Mesendoderm (in vitro differentiated cells): ENCODE data around the gene TP63.

Experiments used
- DNase-seq: peaks from one replicate; pipeline ENCODE4 v3.0.0; 2013
- H2AK5ac ChIP-seq: 2 replicates; pipeline ENCODE4 v1.6.1; 2013; ENCODE audit warnings: low read length, inconsistent platforms
- H2BK120ac ChIP-seq: 2 replicates; pipeline ENCODE4 v1.6.1; 2013; ENCODE audit warnings: low read depth, mild to moderate bottlenecking, low read length, moderate library complexity, mixed read lengths
- H2BK15ac ChIP-seq: replicated peaks from 2 replicates; pipeline ENCODE4 v1.6.1; 2013; ENCODE audit warnings: low read depth, mild to moderate bottlenecking, moderate library complexity
- H2BK5ac ChIP-seq: 2 replicates; pipeline ENCODE4 v1.6.1; 2013; ENCODE audit warnings: low read length, inconsistent platforms
- H3K18ac ChIP-seq: 2 replicates; pipeline ENCODE4 v1.6.1; 2013; ENCODE audit warnings: mild to moderate bottlenecking, low read length, mixed read lengths
- H3K23ac ChIP-seq: one replicate; pipeline ENCODE4 v1.6.1; 2013; ENCODE audit warnings: low read length
- H3K27ac ChIP-seq: 2 replicates; pipeline ENCODE4 v1.5.1; 2013; ENCODE audit warnings: low read depth, mild to moderate bottlenecking, inconsistent platforms, low read length, moderate library complexity
- H3K27me3 ChIP-seq: 2 replicates; pipeline ENCODE4 v1.6.1; 2013; ENCODE audit warnings: low read length, control low read depth, mild to moderate bottlenecking, inconsistent platforms; ENCODE audit not compliant: insufficient read depth, poor library complexity
- H3K36me3 ChIP-seq: 2 replicates; pipeline ENCODE4 v1.6.1; 2013; ENCODE audit warnings: low read length, inconsistent platforms; ENCODE audit not compliant: control insufficient read depth, insufficient read depth
- H3K4ac ChIP-seq: one replicate; pipeline ENCODE4 v1.6.1; 2013; ENCODE audit warnings: low read depth, mild to moderate bottlenecking, low read length, moderate library complexity
- H3K4me1 ChIP-seq: 2 replicates; pipeline ENCODE4 v1.6.1; 2013; ENCODE audit warnings: low read depth, low read length, inconsistent platforms; ENCODE audit not compliant: control insufficient read depth
- H3K4me2 ChIP-seq: 2 replicates; pipeline ENCODE4 v1.6.1; 2013; ENCODE audit warnings: low read length
- H3K4me3 ChIP-seq: 2 replicates; pipeline ENCODE4 v1.5.1; 2013; ENCODE audit warnings: mild to moderate bottlenecking, low read length
- H3K56ac ChIP-seq: one replicate; pipeline ENCODE4 v1.6.1; 2013; ENCODE audit warnings: low read length
- H3K79me1 ChIP-seq: 2 replicates; pipeline ENCODE4 v1.6.1; 2013; ENCODE audit warnings: low read length, inconsistent platforms
- H3K79me2 ChIP-seq: 2 replicates; pipeline ENCODE4 v1.6.1; 2013; ENCODE audit warnings: mild to moderate bottlenecking, low read length; ENCODE audit not compliant: control insufficient read depth, insufficient read depth
- H3K9ac ChIP-seq: 2 replicates; pipeline ENCODE4 v1.6.1; 2013; ENCODE audit warnings: low read length, inconsistent platforms
- H4K5ac ChIP-seq: one replicate; pipeline ENCODE4 v1.6.1; 2013; ENCODE audit warnings: low read length
- H4K8ac ChIP-seq: one replicate; pipeline ENCODE4 v1.6.1; 2013; ENCODE audit warnings: low read depth, mild to moderate bottlenecking, control low read depth, low read length, moderate library complexity
- WGBS: extraction: QIAGEN DNeasy Blood & Tissue Kit; methylation state at CpG from one replicate; pipeline ENCODE4 v1.1.7; 2013; ENCODE audit warnings: low lambda C conversion rate, missing lambda C conversion rate; ENCODE audit not compliant: insufficient coverage; ENCODE audit errors: extremely low coverage; 5-methylcytosine and 5-hydroxymethylcytosine counted together

Gene TP63

GRCh38 chr3:189734061-189734460 is 102.9 kb downstream of the TP63 start:
- no peak overlapping the region for H3K56ac ChIP-seq
- H3K23ac ChIP-seq, result no peak overlapping the region
- no CpG with 5 or more reads among the region's 6 CpGs for WGBS
- H3K79me1 ChIP-seq, result no peaks in the 10 kb centered on the region
- no peaks in the 10 kb centered on the region for H3K36me3 ChIP-seq
- no peaks in the 10 kb centered on the region for H3K4me1 ChIP-seq
- H2BK120ac ChIP-seq, result no peak overlapping the region
- no peak overlapping the region for H2BK15ac ChIP-seq
- no peak overlapping the region for H3K4me2 ChIP-seq
- H2AK5ac ChIP-seq, result no peak overlapping the region
- H4K8ac ChIP-seq, result no peak overlapping the region
- H3K27ac ChIP-seq, result no peak overlapping the region
- no peak overlapping the region for H3K9ac ChIP-seq
- H3K4me3 ChIP-seq, result no peak overlapping the region
- H3K4ac ChIP-seq, result no peak overlapping the region
- no peak for DNase-seq
- no peak overlapping the region for H2BK5ac ChIP-seq
- no peaks in the 10 kb centered on the region for H3K79me2 ChIP-seq
- H3K18ac ChIP-seq, result no peak overlapping the region
- H4K5ac ChIP-seq, result no peak overlapping the region
- H3K27me3 ChIP-seq, result no peaks in the 10 kb centered on the region

- DNase-seq, result no peak
- no peak overlapping the region for H2BK15ac ChIP-seq
- no peaks in the 10 kb centered on the region for H3K79me1 ChIP-seq
- H3K36me3 ChIP-seq, result no peaks in the 10 kb centered on the region
- H4K5ac ChIP-seq, result no peak overlapping the region
- H3K9ac ChIP-seq, result no peak overlapping the region
- H3K56ac ChIP-seq, result no peak overlapping the region
- H3K27ac ChIP-seq, result no peak overlapping the region
- H3K4me3 ChIP-seq, result no peak overlapping the region
- H3K4me1 ChIP-seq, result no peaks in the 10 kb centered on the region
- no peak overlapping the region for H2BK5ac ChIP-seq
- H3K79me2 ChIP-seq, result no peaks in the 10 kb centered on the region
- no peak overlapping the region for H3K4ac ChIP-seq
- H3K18ac ChIP-seq, result no peak overlapping the region
- no peak overlapping the region for H3K23ac ChIP-seq
- H3K27me3 ChIP-seq, result no peaks in the 10 kb centered on the region
- H4K8ac ChIP-seq, result no peak overlapping the region
- no peak overlapping the region for H2AK5ac ChIP-seq
- H3K4me2 ChIP-seq, result no peak overlapping the region
- H2BK120ac ChIP-seq, result no peak overlapping the region
These were observed 104.7 kb downstream of the TP63 start for GRCh38 chr3:189735913-189736312.

- H3K36me3 ChIP-seq, result no peaks in the 10 kb centered on the region
- no peak overlapping the region for H2BK5ac ChIP-seq
- H3K4me3 ChIP-seq, result no peak overlapping the region
- no peak overlapping the region for H3K27ac ChIP-seq
- H4K5ac ChIP-seq, result no peak overlapping the region
- H3K56ac ChIP-seq, result no peak overlapping the region
- no CpG with 5 or more reads among the region's 2 CpGs for WGBS
- no peaks in the 10 kb centered on the region for H3K79me1 ChIP-seq
- H2BK15ac ChIP-seq, result no peak overlapping the region
- no peak for DNase-seq
- H3K79me2 ChIP-seq, result no peaks in the 10 kb centered on the region
- H3K18ac ChIP-seq, result no peak overlapping the region
- no peaks in the 10 kb centered on the region for H3K4me1 ChIP-seq
- H4K8ac ChIP-seq, result no peak overlapping the region
- no peak overlapping the region for H3K4ac ChIP-seq
- H2AK5ac ChIP-seq, result no peak overlapping the region
- no peak overlapping the region for H3K4me2 ChIP-seq
- H2BK120ac ChIP-seq, result no peak overlapping the region
- H3K23ac ChIP-seq, result no peak overlapping the region
- no peak overlapping the region for H3K9ac ChIP-seq
- no peaks in the 10 kb centered on the region for H3K27me3 ChIP-seq
These were observed 105.9 kb downstream of the TP63 start for GRCh38 chr3:189737071-189737470.

- Histone ChIP-seq H3K4me1 (no peaks in the 10 kb centered on the region), H3K4ac (no peak overlapping the region), H2BK5ac (no peak overlapping the region), H2BK120ac (no peak overlapping the region), H4K5ac (no peak overlapping the region), H3K36me3 (no peaks in the 10 kb centered on the region), H3K79me2 (no peaks in the 10 kb centered on the region), H3K4me2 (no peak overlapping the region), H2BK15ac (no peak overlapping the region), H3K79me1 (no peaks in the 10 kb centered on the region), H4K8ac (no peak overlapping the region), H3K9ac (no peak overlapping the region), H3K27ac (no peak overlapping the region), H3K18ac (no peak overlapping the region), H3K56ac (no peak overlapping the region), H2AK5ac (no peak overlapping the region), H3K27me3 (no peaks in the 10 kb centered on the region), H3K23ac (no peak overlapping the region), H3K4me3 (no peak overlapping the region)
- no peak for DNase-seq
- WGBS, result no CpG with 5 or more reads among the region's 2 CpGs
These were observed 106.4 kb downstream of the TP63 start for GRCh38 chr3:189737619-189738018.

- Histone ChIP-seq H2AK5ac (no peak overlapping the region), H3K9ac (no peak overlapping the region), H3K36me3 (no peaks in the 10 kb centered on the region), H4K5ac (no peak overlapping the region), H3K27ac (no peak overlapping the region), H4K8ac (no peak overlapping the region), H3K23ac (no peak overlapping the region), H3K4me2 (no peak overlapping the region), H2BK120ac (no peak overlapping the region), H3K27me3 (no peaks in the 10 kb centered on the region), H3K4me3 (no peak overlapping the region), H3K4ac (no peak overlapping the region), H3K56ac (no peak overlapping the region), H3K4me1 (no peaks in the 10 kb centered on the region), H3K79me2 (no peaks in the 10 kb centered on the region), H2BK5ac (no peak overlapping the region), H2BK15ac (no peak overlapping the region), H3K18ac (no peak overlapping the region), H3K79me1 (no peaks in the 10 kb centered on the region)
- no CpG with 5 or more reads among the region's 1 CpG for WGBS
- DNase-seq, result peak; percentile 70
These were observed 108.2 kb downstream of the TP63 start for GRCh38 chr3:189739378-189739777.

- no peak for DNase-seq
- Histone ChIP-seq H3K27me3 (no peaks in the 10 kb centered on the region), H3K4me2 (no peak overlapping the region), H3K79me2 (no peaks in the 10 kb centered on the region), H3K18ac (no peak overlapping the region), H2AK5ac (no peak overlapping the region), H2BK15ac (no peak overlapping the region), H3K4ac (no peak overlapping the region), H3K79me1 (no peaks in the 10 kb centered on the region), H3K9ac (no peak overlapping the region), H2BK120ac (no peak overlapping the region), H4K8ac (no peak overlapping the region), H4K5ac (no peak overlapping the region), H3K36me3 (no peaks in the 10 kb centered on the region), H3K56ac (no peak overlapping the region), H3K4me3 (no peak overlapping the region), H3K27ac (no peak overlapping the region), H3K4me1 (no peaks in the 10 kb centered on the region), H3K23ac (no peak overlapping the region), H2BK5ac (no peak overlapping the region)
- WGBS, result no CpG with 5 or more reads among the region's 2 CpGs
These were observed 109.0 kb downstream of the TP63 start for GRCh38 chr3:189740156-189740555.
